Parathyroid adenoma (tissue), 2 donors: Measurements from ENCODE around the gene SETD5.

Source experiments
- H2AFZ ChIP-seq: fragments of 300-600 bp; sonication (generic); one replicate; pipeline ENCODE4 v1.7.0; 2017; ENCODE audit warnings: antibody characterized with exemption, mild to moderate bottlenecking
- H3K27ac ChIP-seq: fragments of 300-600 bp; sonication (generic); one replicate; pipeline ENCODE4 v1.7.0; 2017
- H3K27me3 ChIP-seq: fragments of 300-600 bp; sonication (generic); one replicate; pipeline ENCODE4 v1.7.0; 2017; ENCODE audit warnings: low read length; ENCODE audit not compliant: control insufficient read depth, insufficient read depth
- H3K36me3 ChIP-seq: fragments of 300-600 bp; sonication (generic); one replicate; pipeline ENCODE4 v1.7.0; 2017; ENCODE audit warnings: low read length; ENCODE audit not compliant: control insufficient read depth, insufficient read depth
- H3K4me1 ChIP-seq: fragments of 300-600 bp; sonication (generic); one replicate; pipeline ENCODE4 v1.7.0; 2017; ENCODE audit warnings: control low read depth
- H3K4me2 ChIP-seq: fragments of 300-600 bp; sonication (generic); one replicate; pipeline ENCODE4 v1.7.0; 2017; ENCODE audit warnings: low read length
- H3K4me3 ChIP-seq: fragments of 300-600 bp; sonication (generic); one replicate; pipeline ENCODE4 v1.7.0; 2017; ENCODE audit warnings: low read depth, low read length
- H3K79me2 ChIP-seq: fragments of 300-600 bp; sonication (generic); one replicate; pipeline ENCODE4 v1.7.0; 2017; ENCODE audit warnings: control low read depth
- H3K9ac ChIP-seq: fragments of 300-600 bp; sonication (generic); one replicate; pipeline ENCODE4 v1.7.0; 2017; ENCODE audit warnings: mild to moderate bottlenecking
- H3K9me3 ChIP-seq: fragments of 300-600 bp; sonication (generic); one replicate; pipeline ENCODE4 v1.7.0; 2017; ENCODE audit warnings: low read length; ENCODE audit not compliant: control insufficient read depth
- TF ChIP-seq, protein P1 (sequence below): fragments of 300-600 bp; sonication (generic); IDR thresholded peaks from one replicate; pipeline ENCODE4 v1.7.0; 2017; ENCODE audit warnings: antibody characterized with exemption, mild to moderate bottlenecking
- donor health status: primary hyperparathyroidism.

The SETD5 gene, protein sequence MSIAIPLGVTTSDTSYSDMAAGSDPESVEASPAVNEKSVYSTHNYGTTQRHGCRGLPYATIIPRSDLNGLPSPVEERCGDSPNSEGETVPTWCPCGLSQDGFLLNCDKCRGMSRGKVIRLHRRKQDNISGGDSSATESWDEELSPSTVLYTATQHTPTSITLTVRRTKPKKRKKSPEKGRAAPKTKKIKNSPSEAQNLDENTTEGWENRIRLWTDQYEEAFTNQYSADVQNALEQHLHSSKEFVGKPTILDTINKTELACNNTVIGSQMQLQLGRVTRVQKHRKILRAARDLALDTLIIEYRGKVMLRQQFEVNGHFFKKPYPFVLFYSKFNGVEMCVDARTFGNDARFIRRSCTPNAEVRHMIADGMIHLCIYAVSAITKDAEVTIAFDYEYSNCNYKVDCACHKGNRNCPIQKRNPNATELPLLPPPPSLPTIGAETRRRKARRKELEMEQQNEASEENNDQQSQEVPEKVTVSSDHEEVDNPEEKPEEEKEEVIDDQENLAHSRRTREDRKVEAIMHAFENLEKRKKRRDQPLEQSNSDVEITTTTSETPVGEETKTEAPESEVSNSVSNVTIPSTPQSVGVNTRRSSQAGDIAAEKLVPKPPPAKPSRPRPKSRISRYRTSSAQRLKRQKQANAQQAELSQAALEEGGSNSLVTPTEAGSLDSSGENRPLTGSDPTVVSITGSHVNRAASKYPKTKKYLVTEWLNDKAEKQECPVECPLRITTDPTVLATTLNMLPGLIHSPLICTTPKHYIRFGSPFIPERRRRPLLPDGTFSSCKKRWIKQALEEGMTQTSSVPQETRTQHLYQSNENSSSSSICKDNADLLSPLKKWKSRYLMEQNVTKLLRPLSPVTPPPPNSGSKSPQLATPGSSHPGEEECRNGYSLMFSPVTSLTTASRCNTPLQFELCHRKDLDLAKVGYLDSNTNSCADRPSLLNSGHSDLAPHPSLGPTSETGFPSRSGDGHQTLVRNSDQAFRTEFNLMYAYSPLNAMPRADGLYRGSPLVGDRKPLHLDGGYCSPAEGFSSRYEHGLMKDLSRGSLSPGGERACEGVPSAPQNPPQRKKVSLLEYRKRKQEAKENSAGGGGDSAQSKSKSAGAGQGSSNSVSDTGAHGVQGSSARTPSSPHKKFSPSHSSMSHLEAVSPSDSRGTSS (N-terminal part only)

DNA sequence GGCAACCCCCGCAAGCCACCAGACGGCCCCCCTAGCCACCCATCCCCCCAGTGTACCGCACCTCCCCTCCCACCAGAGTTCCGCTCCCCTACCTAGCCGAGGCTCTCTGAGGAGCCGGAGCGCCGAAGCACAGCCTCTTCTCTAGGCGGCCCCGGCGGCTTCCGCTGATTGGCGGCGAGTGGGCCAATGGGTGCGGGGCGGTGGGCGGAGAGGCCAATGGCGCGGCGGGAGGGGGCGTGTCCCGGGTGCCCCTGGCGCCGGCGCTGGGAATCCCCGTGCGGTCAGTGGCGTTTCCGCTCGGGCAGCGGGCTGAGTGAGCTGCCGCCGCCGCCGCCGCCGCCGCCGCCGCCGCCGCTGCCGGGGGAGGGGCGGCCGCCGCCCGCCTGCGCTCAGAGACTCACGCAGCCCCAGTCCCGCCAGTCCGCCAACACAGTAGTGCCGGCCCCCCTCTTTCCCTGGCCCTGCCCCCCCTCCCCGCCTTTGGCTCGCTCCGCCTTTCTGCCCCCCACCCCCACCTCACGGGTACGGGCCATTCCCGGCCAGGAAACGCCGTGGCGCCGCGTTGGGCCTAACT lies at the start of gene SETD5:
Gene SETD5 (plus strand): TSS at position 284 of the 574 bp plus-strand sequence. CDS start 31,324 bp downstream, outside the sequence.
- Histone ChIP-seq H3K79me2 (peaks cover 36% of the 10 kb centered on the region), H2AFZ (peak within 1 kb of the TSS; percentile 74), H3K9me3 (no peaks in the 10 kb centered on the region), H3K4me2 (peak within 1 kb of the TSS; percentile 97), H3K4me1 (peaks cover 15% of the 10 kb centered on the region), H3K27me3 (no peaks in the 10 kb centered on the region), H3K4me3 (peak within 1 kb of the TSS; percentile 80), H3K27ac (peak within 1 kb of the TSS; percentile 97), H3K36me3 (no peaks in the 10 kb centered on the region), H3K9ac (peak within 1 kb of the TSS; percentile 95)
- TF ChIP-seq, protein P1, sequence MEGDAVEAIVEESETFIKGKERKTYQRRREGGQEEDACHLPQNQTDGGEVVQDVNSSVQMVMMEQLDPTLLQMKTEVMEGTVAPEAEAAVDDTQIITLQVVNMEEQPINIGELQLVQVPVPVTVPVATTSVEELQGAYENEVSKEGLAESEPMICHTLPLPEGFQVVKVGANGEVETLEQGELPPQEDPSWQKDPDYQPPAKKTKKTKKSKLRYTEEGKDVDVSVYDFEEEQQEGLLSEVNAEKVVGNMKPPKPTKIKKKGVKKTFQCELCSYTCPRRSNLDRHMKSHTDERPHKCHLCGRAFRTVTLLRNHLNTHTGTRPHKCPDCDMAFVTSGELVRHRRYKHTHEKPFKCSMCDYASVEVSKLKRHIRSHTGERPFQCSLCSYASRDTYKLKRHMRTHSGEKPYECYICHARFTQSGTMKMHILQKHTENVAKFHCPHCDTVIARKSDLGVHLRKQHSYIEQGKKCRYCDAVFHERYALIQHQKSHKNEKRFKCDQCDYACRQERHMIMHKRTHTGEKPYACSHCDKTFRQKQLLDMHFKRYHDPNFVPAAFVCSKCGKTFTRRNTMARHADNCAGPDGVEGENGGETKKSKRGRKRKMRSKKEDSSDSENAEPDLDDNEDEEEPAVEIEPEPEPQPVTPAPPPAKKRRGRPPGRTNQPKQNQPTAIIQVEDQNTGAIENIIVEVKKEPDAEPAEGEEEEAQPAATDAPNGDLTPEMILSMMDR, result no peak

DNA sequence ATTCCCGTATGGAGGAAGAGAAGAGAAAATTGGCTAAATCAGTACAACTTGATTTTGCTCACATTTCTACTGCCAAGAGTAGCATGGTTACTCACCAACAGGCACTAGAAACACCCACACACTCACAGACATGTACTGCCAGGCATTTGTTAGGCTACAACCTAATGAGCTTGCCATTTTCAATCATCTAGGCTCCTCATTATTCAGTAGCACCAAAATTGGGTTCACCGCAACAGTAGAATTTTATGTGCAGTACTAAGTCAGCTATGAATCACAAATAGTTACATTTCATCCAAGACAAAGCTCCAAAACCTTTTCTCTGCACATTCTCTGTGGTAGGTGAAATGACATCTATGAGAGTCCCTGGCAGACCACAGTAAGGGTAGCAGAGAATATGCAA lies 49.5 kb upstream of the SETD5 start:
- Histone ChIP-seq H3K4me3 (no peak overlapping the region), H2AFZ (no peak overlapping the region), H3K36me3 (no peaks in the 10 kb centered on the region), H3K27ac (no peak overlapping the region), H3K9ac (no peak overlapping the region), H3K79me2 (no peaks in the 10 kb centered on the region), H3K27me3 (no peaks in the 10 kb centered on the region), H3K4me1 (peaks cover 3% of the 10 kb centered on the region), H3K9me3 (no peaks in the 10 kb centered on the region), H3K4me2 (no peak overlapping the region)
- TF ChIP-seq, protein P1, result no peak

DNA sequence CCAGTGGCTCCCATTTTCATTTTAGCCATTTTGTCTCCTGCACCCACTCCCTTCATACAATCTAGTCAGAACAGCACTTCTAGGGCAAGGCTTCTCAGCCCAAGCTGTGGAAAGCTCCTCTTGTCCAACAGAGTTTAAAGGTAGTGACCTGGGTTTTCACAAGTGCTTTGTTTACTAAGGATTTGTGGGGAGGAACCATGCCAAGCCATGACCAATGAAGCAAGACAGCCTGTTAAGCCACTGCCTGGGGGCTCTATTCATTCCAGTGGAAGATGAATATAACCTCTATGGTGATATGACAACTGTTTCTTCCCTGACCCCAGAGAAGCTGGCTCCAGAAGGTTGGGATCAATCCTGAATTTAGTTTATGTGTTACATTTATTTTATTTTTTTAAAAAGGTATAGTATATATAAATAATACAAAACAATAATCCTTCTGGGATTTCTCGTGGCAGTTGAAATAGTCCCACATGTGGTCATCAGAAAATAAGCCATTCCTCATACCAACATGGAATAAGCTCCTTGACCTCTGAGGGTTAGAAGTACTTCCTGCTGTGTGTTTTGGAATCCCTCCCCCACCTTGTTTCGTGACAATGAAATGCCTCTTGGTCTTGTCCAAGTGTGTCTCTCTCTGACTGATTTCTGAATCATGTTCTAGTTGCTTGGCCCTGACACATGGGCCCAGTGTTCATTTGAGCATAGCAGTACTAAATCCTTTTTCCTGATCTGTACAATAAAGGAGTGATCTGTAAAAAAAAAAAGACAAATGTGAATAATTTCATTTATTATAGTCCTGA lies 47.9 kb upstream of the SETD5 start:
- TF ChIP-seq, protein P1, result no peak

DNA sequence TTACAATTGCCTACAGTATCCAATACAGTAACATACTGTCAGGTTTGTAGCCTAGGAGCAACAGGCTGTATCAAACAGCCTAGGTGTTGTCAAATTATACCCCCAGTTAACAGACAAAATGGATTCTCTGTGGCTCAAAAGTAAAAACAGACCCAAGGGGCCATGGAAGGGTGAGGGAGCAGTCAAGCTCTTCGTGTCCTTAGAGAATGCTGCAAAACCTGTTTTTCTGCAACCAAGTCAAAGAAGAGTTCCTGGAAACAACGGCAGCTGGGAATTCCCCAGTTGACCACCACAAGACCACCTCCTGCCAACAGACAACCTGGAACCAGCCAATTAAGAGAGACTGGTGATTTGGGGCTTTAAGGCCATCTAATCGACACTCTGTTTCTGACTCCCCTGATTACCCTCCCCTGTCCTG lies 45.7 kb upstream of the SETD5 start:
- Histone ChIP-seq H3K27me3 (no peaks in the 10 kb centered on the region), H3K9ac (no peak overlapping the region), H3K4me3 (no peak overlapping the region), H3K4me2 (no peak overlapping the region), H3K27ac (no peak overlapping the region), H3K9me3 (no peaks in the 10 kb centered on the region), H3K36me3 (no peaks in the 10 kb centered on the region), H3K79me2 (no peaks in the 10 kb centered on the region), H3K4me1 (peaks cover 3% of the 10 kb centered on the region), H2AFZ (no peak overlapping the region)
- TF ChIP-seq, protein P1, result no peak

More for the DNA sequence above, 47.9 kb upstream of the SETD5 start:
- Histone ChIP-seq H3K4me2 (no peak overlapping the region), H3K4me1 (peaks cover 3% of the 10 kb centered on the region), H3K79me2 (no peaks in the 10 kb centered on the region), H3K4me3 (no peak overlapping the region), H2AFZ (no peak overlapping the region), H3K9me3 (no peaks in the 10 kb centered on the region), H3K9ac (no peak overlapping the region), H3K27ac (no peak overlapping the region), H3K27me3 (no peaks in the 10 kb centered on the region), H3K36me3 (no peaks in the 10 kb centered on the region)
